ENCODE results near the gene EMILIN1.
"Not testable (repeated sequence)": the region's sequence is repeated elsewhere in the genome, so short reads cannot be mapped to it uniquely, and the experiment has no call there.

EMILIN1 gene

GRCh38 chr2:27095745-27096651, 17.6 kb downstream of the EMILIN1 start:
- DNase-seq = peak in 1 of 2 experiments; percentile 42

- DNase-seq = no peak
Measured at GRCh38 chr2:27096748-27097297, 18.4 kb downstream of the EMILIN1 start.

DNA sequence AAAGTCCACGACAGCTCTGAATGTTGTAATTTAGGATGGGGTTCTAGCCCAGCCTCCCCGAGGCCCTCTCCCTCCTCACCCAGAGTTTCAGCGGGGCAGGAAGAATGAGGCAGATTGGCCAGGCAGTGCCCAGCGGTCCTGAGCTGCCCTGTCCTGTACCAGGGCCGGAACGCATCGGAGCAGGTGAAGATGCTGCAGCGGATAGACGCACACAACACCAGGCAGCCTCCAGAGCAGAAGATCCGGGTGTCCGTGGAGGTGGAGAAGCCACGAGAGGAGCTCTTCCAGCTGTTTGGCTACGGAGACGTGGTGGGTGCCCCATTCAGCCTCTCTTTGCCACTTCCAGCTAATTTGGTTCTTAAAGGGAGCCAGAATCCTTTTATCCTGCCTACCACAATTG, 18.9 kb downstream of the EMILIN1 start:
- DNase-seq = no peak

- DNase-seq = no peak
Measured at GRCh38 chr2:27099334-27099955, 21.0 kb downstream of the EMILIN1 start.

DNA sequence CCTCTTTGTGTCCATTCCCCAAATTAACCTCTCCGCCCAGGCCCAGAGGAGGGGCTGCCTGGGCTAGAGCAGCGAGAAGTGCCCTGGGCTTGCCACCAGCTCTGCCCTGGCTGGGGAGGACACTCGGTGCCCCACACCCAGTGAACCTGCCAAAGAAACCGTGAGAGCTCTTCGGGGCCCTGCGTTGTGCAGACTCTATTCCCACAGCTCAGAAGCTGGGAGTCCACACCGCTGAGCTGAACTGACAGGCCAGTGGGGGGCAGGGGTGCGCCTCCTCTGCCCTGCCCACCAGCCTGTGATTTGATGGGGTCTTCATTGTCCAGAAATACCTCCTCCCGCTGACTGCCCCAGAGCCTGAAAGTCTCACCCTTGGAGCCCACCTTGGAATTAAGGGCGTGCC, 21.6 kb downstream of the EMILIN1 start:
- DNase-seq = no peak

- DNase-seq = no peak
Measured at GRCh38 chr2:27102329-27102728, 23.9 kb downstream of the EMILIN1 start.

GRCh38 chr2:27105981-27106380, 27.6 kb downstream of the EMILIN1 start:
- DNase-seq = no peak

- DNase-seq = no peak
Measured at GRCh38 chr2:27108221-27108620, 29.8 kb downstream of the EMILIN1 start.

GRCh38 chr2:27109083-27109482, 30.7 kb downstream of the EMILIN1 start:
- DNase-seq = no peak

DNA sequence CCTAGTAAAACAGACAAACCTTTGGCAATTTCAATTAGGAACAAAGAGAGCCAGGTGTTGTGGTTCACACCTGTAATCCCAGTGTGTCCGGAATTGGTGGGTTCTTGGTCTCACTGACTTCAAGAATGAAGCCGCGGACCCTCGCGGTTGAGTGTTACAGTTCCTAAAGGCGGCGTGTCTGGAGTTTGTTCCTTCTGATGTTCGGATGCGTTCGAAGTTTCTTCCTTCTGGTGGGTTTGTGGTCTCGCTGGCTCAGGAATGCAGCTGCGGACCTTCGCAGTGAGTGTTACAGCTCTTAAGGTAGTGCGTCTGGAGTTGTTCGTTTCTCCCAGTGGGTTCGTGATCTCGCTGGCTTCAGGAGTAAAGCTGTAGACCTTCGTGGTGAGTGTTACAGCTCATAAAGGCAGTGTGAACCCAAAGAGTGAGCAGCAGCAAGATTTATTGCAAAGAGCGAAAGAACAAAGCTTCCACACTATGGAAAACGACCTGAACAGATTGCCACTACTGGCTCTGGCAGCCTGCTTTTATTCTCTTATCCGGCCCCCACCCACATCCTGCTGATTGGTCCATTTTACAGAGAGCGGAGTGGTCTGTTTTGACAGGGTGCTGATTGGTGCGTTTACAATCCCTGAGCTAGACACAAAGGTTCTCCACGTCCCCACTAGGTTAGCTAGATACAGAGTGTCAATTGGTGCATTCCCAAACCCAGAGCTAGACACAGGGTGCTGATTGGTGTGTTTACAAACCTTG, 32.4 kb downstream of the EMILIN1 start:
- not testable (repeated sequence) for DNase-seq

- not testable (repeated sequence) for DNase-seq
Measured at GRCh38 chr2:27111392-27112078, 33.1 kb downstream of the EMILIN1 start.

DNA sequence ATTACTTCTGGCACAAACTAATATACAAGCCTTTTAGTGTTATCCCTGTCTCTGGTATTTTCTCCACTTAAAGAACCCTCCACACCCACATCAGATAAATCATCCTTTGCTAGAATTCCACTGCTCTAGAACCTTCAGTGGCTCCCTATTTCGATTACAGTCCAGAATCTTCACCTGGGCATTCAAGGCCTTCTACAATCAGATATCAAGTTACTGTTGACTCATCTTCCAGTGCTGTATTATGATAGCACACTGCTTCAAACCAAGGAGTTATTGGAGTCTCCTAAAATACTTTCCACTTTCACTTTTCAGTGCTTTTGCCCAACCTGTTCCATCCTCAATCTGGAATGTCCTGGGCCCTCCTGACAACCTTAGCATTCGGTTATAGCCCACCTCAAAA, 37.1 kb downstream of the EMILIN1 start:
- no peak for DNase-seq

DNA sequence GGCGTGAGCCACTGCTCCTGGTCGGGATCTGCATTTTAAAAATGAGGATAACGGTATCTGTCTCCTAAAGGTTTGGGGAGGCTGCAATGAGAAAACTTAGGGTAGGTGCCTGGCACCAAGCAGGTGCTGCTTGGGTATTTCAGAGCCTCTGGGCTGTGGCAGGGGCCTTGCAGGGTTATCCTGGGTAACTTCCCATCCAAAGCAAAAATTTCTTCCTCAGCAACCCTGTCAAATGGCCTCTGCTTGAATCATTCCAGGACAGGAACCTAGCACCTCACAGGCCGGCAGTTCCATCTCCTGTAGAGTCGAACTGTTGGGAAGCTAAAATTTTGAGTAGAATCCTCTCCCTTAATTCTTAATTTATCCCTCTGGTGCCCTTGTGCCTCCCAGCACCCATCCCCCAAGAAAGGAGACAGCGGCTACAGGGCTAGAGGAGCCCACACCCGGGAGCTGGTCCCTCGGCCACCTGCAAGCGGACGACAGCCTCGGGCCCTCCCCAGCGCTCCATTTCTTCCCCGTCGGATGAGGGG, 39.6 kb downstream of the EMILIN1 start:
- no peak for DNase-seq

DNA sequence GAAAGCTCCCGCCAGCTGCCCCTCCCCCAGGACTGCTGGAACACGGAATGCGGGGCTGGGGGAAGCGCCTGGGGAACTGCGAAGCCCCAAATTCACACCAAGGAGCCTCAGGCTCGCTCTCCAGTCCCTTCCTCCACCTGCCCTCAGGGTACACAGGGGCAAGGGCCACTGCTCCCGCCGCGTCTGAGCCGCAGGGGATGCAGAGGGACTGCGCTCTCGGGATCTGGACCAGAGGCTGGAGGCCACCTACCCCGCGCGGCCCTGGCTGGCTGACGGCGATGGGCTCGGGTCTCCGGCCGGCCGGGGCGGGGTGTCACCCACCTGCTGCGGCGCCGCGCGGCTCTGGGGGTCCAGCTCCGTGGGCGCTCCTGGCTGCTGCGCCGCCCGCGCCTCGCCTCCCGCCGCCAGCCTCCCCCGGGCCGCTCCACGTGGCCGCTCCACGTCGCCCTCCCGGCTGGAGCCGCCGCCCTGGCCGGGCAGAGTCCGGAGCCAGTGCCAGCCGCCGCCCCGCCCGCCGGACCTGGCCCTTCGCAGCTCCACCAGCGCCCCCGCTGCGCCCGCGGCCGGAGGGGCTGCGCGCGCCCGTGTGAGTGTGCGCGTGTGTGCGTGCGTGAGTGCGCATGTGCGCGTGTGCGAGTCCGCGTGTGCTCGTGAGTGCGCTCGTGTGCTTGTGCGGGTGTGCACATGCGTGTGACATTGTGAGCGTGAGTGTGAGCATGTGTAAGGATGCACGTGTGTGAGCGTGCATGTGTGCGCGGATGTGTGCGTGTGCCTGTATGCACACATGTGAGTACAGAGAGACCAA, 40.3 kb downstream of the EMILIN1 start, which contains the start of gene CGREF1:
CGREF1 (minus strand) TSS at position 604 of the 805 bp plus-strand sequence. CDS start 14,762 bp downstream, outside the sequence.
- DNase-seq = peak in 1 of 2 experiments; percentile 37

- DNase-seq = not testable (repeated sequence)
Measured at GRCh38 chr2:27119330-27119670, 40.9 kb downstream of the EMILIN1 start.

DNA sequence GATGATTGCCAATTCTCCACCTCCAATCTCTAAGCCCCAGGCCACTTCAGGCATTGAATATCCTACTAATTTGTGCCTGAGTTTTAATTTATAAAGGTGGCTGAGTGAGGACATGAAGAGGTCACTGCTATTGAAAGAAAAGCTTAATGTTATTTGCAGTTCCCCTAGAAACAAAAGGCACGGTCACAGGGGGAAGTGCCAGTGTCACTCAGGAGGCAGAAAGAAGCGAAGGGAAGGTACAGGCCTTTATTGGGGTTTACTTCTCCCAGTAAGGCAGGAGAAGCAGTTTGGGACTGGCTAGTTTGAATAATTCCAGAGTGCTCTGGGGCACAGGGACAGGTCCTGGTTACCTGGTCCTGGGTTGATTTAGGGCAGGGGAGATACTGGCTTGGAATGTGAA, 43.5 kb downstream of the EMILIN1 start:
- DNase-seq = no peak

- DNase-seq = no peak
Measured at GRCh38 chr2:27122791-27123190, 44.4 kb downstream of the EMILIN1 start.

- peak in 1 of 2 experiments; percentile 52 for DNase-seq
Measured at GRCh38 chr2:27123302-27124150, 45.1 kb downstream of the EMILIN1 start, which contains the start of gene ABHD1. Gene ABHD1, plus strand, starts transcription at chr2:27123815. Its CDS starts 134 bp downstream, at chr2:27123949.

DNA sequence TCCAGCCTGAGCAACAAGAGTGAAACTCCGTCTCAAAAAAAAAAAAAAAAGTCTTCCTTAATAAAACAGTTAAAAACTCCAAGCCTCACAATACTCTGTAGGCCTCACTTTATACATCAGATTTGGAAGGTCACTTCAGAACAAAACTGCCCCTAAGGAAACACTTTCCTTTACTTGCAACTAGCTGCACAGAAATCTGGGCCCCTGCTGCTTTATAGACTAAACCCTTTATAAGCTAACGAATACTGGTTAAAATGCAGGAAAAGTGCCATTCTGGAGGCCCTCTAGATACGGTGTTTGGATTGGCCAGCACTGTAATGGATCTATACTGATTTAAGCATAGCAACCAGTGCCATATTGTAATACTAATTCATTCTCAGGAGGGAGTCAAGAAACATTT, 46.7 kb downstream of the EMILIN1 start:
- no peak for DNase-seq

GRCh38 chr2:27126252-27126710, 47.9 kb downstream of the EMILIN1 start:
- no peak for DNase-seq
